ENCODE data around the gene IMP4. TPM values are rescaled to one million over a fixed set of nuclear protein-coding genes. Genes with fewer than 3 reads are reported as not detected.

Gene IMP4
- total and polyA plus RNA-seq, 8 donors, result 46.8 to 84.7 (median 65.0) TPM

DNA sequence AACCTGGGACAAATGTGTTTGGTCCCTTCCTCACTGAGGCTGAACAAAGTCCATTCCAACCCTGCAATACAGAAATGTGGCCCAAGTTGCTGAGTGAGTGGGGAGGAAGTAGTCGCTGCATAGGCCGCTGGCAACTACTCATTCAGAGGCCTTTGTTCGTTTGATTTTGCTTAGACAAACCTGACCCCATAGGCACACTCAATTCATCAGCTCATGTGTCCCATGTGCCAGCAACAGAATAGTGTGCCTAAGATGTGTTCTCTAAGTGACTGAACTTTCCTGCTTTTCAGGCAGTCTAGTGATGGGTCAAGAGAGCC lies 36.2 kb downstream of the IMP4 start:
- TF ChIP-seq, protein P1, sequence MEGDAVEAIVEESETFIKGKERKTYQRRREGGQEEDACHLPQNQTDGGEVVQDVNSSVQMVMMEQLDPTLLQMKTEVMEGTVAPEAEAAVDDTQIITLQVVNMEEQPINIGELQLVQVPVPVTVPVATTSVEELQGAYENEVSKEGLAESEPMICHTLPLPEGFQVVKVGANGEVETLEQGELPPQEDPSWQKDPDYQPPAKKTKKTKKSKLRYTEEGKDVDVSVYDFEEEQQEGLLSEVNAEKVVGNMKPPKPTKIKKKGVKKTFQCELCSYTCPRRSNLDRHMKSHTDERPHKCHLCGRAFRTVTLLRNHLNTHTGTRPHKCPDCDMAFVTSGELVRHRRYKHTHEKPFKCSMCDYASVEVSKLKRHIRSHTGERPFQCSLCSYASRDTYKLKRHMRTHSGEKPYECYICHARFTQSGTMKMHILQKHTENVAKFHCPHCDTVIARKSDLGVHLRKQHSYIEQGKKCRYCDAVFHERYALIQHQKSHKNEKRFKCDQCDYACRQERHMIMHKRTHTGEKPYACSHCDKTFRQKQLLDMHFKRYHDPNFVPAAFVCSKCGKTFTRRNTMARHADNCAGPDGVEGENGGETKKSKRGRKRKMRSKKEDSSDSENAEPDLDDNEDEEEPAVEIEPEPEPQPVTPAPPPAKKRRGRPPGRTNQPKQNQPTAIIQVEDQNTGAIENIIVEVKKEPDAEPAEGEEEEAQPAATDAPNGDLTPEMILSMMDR (IDR thresholded peaks at IDR 0.05), result no peak
- no peaks in the 10 kb centered on the region for H3K27me3 ChIP-seq
- no peak for FAIRE-seq
- no peak for ATAC-seq
- no peaks in the 10 kb centered on the region for H3K36me3 ChIP-seq
- H3K9me3 ChIP-seq, result no peaks in the 10 kb centered on the region
- no peak overlapping the region for H3K27ac ChIP-seq
- H3K4me1 ChIP-seq, result no peaks in the 10 kb centered on the region
- WGBS, 2 donors, result 89 to 91% methylated on average over 3 of the region's 3 CpGs
- no peak overlapping the region for H3K4me3 ChIP-seq
- DNase-seq, result no peak
- intact Hi-C loops (cut with DNase I), result no loop called here

DNA sequence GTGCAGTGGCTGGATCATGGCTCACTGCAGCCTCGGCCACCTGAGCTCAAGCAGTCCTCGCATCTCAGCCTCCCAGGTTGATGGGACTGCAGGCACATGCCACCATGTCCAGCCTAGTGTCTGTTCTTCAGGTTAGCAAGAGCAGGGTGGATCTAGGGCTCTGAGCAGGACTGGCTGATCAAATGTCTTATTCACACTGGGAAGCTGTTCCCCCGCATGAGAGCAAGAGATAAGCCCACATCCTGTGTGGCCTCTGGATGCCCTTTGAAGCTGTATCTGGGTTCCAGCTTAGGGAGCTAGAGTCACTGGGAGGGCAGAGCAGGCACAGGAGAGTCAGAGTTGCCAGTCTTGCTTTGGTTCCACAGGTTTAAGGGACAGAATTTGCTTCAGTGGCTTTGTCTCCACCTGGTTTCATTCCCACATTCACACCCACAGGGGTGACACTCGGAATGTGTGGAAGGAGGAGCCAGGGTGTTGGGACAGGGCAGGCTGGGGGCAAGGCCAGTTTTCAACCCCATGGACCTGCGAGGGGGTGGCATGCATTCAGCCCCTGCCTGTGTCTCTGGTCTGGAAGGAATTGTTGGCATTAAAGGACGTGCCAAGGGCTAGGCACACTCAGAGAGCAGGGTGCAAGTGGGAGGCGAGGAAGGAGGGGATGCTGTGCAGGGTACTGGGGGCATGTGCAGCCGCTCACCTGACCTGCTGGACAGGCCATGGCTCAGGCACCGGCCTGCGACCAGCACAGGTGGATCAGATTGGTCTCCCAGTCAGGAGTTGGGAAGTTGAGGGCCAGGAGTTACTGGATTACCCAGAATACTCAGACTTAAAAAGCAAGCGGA lies 37.6 kb downstream of the IMP4 start:
- H3K4me1 ChIP-seq, result no peaks in the 10 kb centered on the region
- 75 to 79% methylated on average over 11 of the region's 11 CpGs for WGBS, 2 donors
- no peak overlapping the region for H3K4me3 ChIP-seq
- intact Hi-C loops (cut with DNase I), result no loop called here
- ATAC-seq (peak in 2 of 4 donors; percentile 11 to 68), FAIRE-seq (no peak), DNase-seq (no peak)
- no peaks in the 10 kb centered on the region for H3K9me3 ChIP-seq
- TF ChIP-seq, protein P1 (IDR thresholded peaks at IDR 0.05), result no peak
- H3K36me3 ChIP-seq, result no peaks in the 10 kb centered on the region
- H3K27ac ChIP-seq, result no peak overlapping the region
- H3K27me3 ChIP-seq, result no peaks in the 10 kb centered on the region

DNA sequence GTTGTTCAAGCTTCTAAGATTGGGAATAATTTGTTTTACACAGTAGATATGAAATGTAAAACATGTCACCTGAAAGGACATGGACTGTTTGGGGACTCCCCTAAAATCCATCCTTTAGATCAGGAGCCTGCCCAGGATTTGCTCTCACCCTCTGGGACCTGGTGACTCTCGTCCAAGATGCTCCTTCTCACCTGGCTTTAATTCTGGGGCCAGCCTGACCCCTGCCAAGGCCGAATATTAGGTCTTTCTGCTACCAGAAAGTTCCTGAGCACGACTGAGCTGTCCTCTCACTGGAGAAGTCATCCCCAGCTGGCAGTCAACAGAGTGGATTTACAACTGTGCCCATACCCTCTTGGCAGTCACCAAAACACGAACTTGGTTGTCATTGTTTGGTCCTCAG lies 38.4 kb downstream of the IMP4 start:
- TF ChIP-seq, protein P1 (IDR thresholded peaks at IDR 0.05), result no peak
- no peak overlapping the region for H3K27ac ChIP-seq
- FAIRE-seq (no peak), DNase-seq (no peak), ATAC-seq (no peak)
- H3K4me1 ChIP-seq, result no peaks in the 10 kb centered on the region
- intact Hi-C loops (cut with DNase I), result no loop called here
- H3K9me3 ChIP-seq, result no peaks in the 10 kb centered on the region
- H3K27me3 ChIP-seq, result no peaks in the 10 kb centered on the region
- no peaks in the 10 kb centered on the region for H3K36me3 ChIP-seq
- no peak overlapping the region for H3K4me3 ChIP-seq
- 77 to 85% methylated on average over 4 of the region's 4 CpGs for WGBS, 2 donors

DNA sequence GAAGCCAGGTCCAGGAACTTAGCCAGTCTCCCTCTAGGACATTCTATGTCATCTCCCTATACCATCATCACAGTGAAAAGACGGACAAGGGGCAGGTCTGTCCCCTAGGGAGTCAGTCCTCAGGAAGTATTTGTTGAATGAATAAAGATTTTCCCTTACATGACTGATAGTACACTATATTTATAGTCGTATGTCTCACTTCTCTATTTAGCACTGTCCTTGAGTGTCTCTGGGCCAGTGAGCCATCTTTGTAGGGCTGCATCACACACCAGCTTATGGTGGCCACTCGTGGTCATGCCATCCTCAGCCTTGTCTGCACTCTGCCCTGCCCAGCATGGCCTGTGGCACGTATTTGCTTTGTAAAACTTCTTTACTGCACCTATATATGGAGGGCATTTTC lies 38.9 kb downstream of the IMP4 start:
- H3K36me3 ChIP-seq, result no peaks in the 10 kb centered on the region
- no peaks in the 10 kb centered on the region for H3K27me3 ChIP-seq
- H3K4me3 ChIP-seq, result no peak overlapping the region
- DNase-seq (no peak), FAIRE-seq (no peak), ATAC-seq (no peak)
- no peak overlapping the region for H3K27ac ChIP-seq
- intact Hi-C loops (cut with DNase I), result no loop called here
- H3K4me1 ChIP-seq, result no peaks in the 10 kb centered on the region
- 84 to 91% methylated on average over 4 of the region's 4 CpGs for WGBS, 2 donors
- TF ChIP-seq, protein P1 (IDR thresholded peaks at IDR 0.05), result no peak
- H3K9me3 ChIP-seq, result no peaks in the 10 kb centered on the region

DNA sequence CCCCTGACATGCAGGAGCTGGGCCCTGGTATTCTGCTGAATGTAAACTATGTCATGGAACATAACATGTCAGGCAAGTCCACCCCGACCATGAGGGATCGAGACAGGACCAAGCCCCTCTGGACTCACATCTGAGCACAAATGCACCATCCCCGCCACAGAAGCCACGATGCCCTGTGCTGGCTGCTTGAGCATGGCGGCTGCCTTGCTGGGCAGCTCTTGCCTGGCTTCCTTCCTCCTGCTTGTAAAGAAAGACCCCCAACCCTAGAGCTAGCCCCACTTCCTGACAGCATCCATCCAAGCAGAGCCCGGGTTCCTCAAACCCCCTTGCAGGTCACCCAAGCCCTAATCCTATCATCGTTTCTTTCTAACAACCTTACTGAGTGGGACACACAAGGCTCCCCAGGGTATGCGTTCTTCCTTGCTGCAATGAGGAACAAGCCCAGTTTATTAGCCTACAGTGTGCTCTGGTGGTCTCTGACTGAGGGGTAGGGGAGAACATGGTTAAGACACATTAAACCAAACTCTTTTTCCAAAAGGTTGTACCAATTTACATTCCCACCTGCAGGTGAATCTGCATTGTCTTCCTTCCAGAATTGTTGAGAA lies 39.7 kb downstream of the IMP4 start:
- 94 to 98% methylated on average over 8 of the region's 8 CpGs for WGBS, 2 donors
- no peaks in the 10 kb centered on the region for H3K36me3 ChIP-seq
- DNase-seq, result no peak
- H3K27ac ChIP-seq, result no peak overlapping the region
- H3K4me3 ChIP-seq, result no peak overlapping the region
- ATAC-seq, result no peak
- H3K9me3 ChIP-seq, result no peaks in the 10 kb centered on the region
- no peaks in the 10 kb centered on the region for H3K4me1 ChIP-seq
- TF ChIP-seq, protein P1 (IDR thresholded peaks at IDR 0.05), result no peak
- FAIRE-seq, result no peak
- intact Hi-C loops (cut with DNase I), result no loop called here
- H3K27me3 ChIP-seq, result no peaks in the 10 kb centered on the region

All from pancreas (tissue), 10 donors.